ENCODE measurements around the gene MEGF11. TPM values are rescaled to one million over a fixed set of nuclear protein-coding genes. Genes with fewer than 3 reads are reported as not detected.
A peak's percentile ranks its signal among the peaks of the same experiment; 100 is the strongest.

The MEGF11 gene
- total RNA-seq, 1 donor from 2014 or later = not detected

DNA sequence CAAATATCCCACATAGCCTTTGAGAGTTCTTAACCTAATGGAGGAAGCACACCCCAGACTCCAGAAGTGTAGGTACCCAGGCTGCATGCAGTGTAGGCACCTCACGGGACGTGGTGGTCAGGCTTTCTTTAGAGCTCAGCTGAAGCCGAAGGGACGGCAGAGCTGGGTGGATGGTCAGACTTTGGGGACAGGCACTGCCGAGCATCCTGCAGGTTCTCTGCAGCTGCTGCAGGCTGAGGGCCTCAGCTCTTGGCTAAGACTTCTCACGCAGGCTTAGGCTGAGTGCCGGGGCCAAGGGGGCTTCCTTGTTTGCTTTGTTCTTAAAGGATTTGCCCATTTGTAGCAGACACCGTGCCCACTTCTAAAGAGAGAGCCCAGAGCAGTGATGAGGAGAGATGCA is 207.2 kb downstream of the MEGF11 start:
- no peaks in the 10 kb centered on the region for H3K36me3 ChIP-seq (ENCODE audit: control insufficient read depth, insufficient read depth, low read length)
- no peak for FAIRE-seq
- no peak overlapping the region for H3K4me3 ChIP-seq (ENCODE audit: low read depth, low read length)
- no peak for TF ChIP-seq CTCF (IDR thresholded peaks at IDR 0.05; ENCODE audit: insufficient read depth, low read length, severe bottlenecking)
- no peak for DNase-seq (ENCODE audit: low read depth)
- H3K27me3 ChIP-seq (ENCODE audit: control insufficient read depth, insufficient read depth, low read length) = no peaks in the 10 kb centered on the region

DNA sequence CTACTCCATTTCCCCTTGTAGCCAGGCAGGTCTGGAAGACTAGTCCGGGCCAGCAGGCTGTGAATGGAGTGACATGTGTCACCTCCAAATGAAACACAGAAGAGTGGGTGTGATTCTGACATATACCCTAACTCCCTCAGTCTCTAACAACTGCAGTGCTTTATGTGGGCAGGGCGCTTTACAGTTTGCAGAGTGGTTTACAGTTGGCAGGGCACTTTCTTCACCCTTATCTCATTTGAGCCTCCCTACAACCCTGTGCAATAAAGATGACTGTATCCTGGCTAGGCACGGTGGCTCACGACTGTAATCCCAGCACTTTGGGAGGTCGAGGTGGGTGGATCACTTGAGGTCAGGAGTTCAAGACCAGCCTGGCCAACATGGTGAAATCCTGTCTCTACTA is 208.0 kb downstream of the MEGF11 start:
- no peak for TF ChIP-seq CTCF (IDR thresholded peaks at IDR 0.05; ENCODE audit: insufficient read depth, low read length, severe bottlenecking)
- DNase-seq (ENCODE audit: low read depth) (no peak), FAIRE-seq (no peak)

GRCh38 chr15:66044837-66045236 is 208.7 kb downstream of the MEGF11 start:
- no peak for DNase-seq (ENCODE audit: low read depth)
- Histone ChIP-seq H3K36me3 (ENCODE audit: control insufficient read depth, insufficient read depth, low read length) (no peaks in the 10 kb centered on the region), H3K4me3 (ENCODE audit: low read depth, low read length) (no peak overlapping the region), H3K27me3 (ENCODE audit: control insufficient read depth, insufficient read depth, low read length) (peaks cover 1% of the 10 kb centered on the region)
- TF ChIP-seq CTCF (IDR thresholded peaks at IDR 0.05; ENCODE audit: insufficient read depth, low read length, severe bottlenecking) = no peak
- no peak for FAIRE-seq

More for the DNA sequence above, 208.0 kb downstream of the MEGF11 start:
- H3K4me3 ChIP-seq (ENCODE audit: low read depth, low read length) = no peak overlapping the region
- H3K36me3 ChIP-seq (ENCODE audit: control insufficient read depth, insufficient read depth, low read length) = no peaks in the 10 kb centered on the region
- no peaks in the 10 kb centered on the region for H3K27me3 ChIP-seq (ENCODE audit: control insufficient read depth, insufficient read depth, low read length)

GRCh38 chr15:66043264-66043663 is 210.3 kb downstream of the MEGF11 start:
- no peak for FAIRE-seq
- TF ChIP-seq CTCF (IDR thresholded peaks at IDR 0.05; ENCODE audit: insufficient read depth, low read length, severe bottlenecking) = no peak
- Histone ChIP-seq H3K4me3 (ENCODE audit: low read depth, low read length) (no peak overlapping the region), H3K36me3 (ENCODE audit: control insufficient read depth, insufficient read depth, low read length) (no peaks in the 10 kb centered on the region), H3K27me3 (ENCODE audit: control insufficient read depth, insufficient read depth, low read length) (peaks cover 5% of the 10 kb centered on the region)
- no peak for DNase-seq (ENCODE audit: low read depth)

GRCh38 chr15:66042624-66043023 is 210.9 kb downstream of the MEGF11 start:
- TF ChIP-seq CTCF (IDR thresholded peaks at IDR 0.05; ENCODE audit: insufficient read depth, low read length, severe bottlenecking) = no peak
- DNase-seq (ENCODE audit: low read depth) = peak; percentile 38
- no peak for FAIRE-seq
- Histone ChIP-seq H3K4me3 (ENCODE audit: low read depth, low read length) (no peak overlapping the region), H3K27me3 (ENCODE audit: control insufficient read depth, insufficient read depth, low read length) (peaks cover 5% of the 10 kb centered on the region), H3K36me3 (ENCODE audit: control insufficient read depth, insufficient read depth, low read length) (no peaks in the 10 kb centered on the region)

DNA sequence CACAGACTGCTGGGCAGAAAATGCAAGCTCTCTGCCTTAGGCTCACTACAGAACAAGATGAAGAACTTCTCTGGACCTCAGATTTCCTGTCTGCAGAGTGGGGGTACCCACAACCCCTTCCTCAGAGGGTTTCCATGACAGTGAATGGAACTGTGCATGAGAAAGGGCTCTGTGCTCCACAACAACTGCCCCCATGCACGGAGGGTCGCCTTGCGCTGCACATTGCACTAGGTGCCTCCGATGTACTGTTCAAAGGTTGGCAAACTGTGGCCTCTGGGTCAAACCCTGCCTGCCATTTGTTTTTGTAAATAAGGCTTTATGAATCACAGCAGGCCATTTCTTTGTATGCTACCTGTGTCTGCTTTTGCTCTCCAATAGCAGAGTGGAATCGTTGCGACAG is 212.3 kb downstream of the MEGF11 start:
- no peaks in the 10 kb centered on the region for H3K36me3 ChIP-seq (ENCODE audit: control insufficient read depth, insufficient read depth, low read length)
- TF ChIP-seq CTCF (IDR thresholded peaks at IDR 0.05; ENCODE audit: insufficient read depth, low read length, severe bottlenecking) = no peak
- no peak overlapping the region for H3K4me3 ChIP-seq (ENCODE audit: low read depth, low read length)
- H3K27me3 ChIP-seq (ENCODE audit: control insufficient read depth, insufficient read depth, low read length) = peaks cover 5% of the 10 kb centered on the region
- DNase-seq (ENCODE audit: low read depth) (no peak), FAIRE-seq (no peak)
